ENCODE results near the gene CLC.
"Not testable (repeated sequence)": the region's sequence is repeated elsewhere in the genome, so short reads cannot be mapped to it uniquely, and the experiment has no call there.

The CLC gene

GRCh38 chr19:39737891-39738290 lies at the start of gene CLC:
TSS of gene CLC (minus strand) at chr19:39738029. CDS start at chr19:39737952, 77 bp downstream.
- no peak for DNase-seq

- DNase-seq = no peak
Measured at GRCh38 chr19:39780894-39781293, 43.1 kb upstream of the CLC start.

- DNase-seq = no peak
Measured at GRCh38 chr19:39778763-39779162, 40.9 kb upstream of the CLC start, which contains the start of gene LEUTX. TSS of gene LEUTX (plus strand) at chr19:39778854. CDS start at chr19:39778921, 67 bp downstream.

- peak; percentile 2 for DNase-seq
Measured at GRCh38 chr19:39768786-39769185, 31.0 kb upstream of the CLC start.

DNA sequence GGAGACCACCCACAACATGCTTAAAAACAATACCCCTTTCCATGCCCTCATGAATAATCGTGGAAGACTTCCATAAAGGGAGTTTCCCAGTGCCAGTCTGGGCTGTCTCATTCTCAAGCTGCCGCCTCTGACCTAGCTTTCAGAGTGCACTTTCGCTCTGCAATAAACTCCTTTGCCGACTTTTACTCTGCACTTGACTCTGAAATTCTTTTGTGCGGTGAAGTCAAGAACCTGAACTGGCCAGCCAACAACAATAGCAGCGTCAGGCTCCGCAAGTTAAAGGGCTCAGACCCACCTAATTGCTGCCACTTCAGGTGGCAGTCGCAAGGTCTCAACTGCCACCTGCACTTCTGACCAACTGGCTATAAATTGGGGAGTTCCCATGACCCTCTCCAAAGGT lies 30.5 kb upstream of the CLC start:
- DNase-seq = no peak

- DNase-seq = peak; percentile 33
Measured at GRCh38 chr19:39765091-39766076, 27.6 kb upstream of the CLC start.

GRCh38 chr19:39761851-39762250 lies 24.0 kb upstream of the CLC start:
- DNase-seq = not testable (repeated sequence)

- DNase-seq = no peak
Measured at GRCh38 chr19:39759457-39760184, 21.8 kb upstream of the CLC start.

DNA sequence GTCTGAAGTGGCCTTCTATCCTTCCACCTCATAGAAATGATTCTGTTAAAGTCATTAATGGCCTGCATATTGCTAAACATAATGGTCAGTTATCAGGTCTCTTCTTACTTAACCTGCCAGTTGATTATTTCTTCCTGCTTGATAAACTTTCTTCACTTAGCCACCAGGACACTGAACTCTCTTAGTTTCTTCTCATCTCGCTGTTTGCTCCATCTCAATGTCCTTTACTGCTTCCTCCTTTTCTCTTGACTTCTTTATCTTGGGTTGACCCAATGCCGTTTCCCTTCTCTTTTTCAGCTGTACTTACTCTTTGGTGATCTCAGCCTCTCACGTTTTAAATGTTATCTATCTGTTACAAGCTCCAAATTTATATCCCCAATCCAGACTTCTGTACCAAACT lies 17.1 kb upstream of the CLC start:
- no peak for DNase-seq

GRCh38 chr19:39754544-39754943 lies 16.7 kb upstream of the CLC start:
- no peak for DNase-seq

DNA sequence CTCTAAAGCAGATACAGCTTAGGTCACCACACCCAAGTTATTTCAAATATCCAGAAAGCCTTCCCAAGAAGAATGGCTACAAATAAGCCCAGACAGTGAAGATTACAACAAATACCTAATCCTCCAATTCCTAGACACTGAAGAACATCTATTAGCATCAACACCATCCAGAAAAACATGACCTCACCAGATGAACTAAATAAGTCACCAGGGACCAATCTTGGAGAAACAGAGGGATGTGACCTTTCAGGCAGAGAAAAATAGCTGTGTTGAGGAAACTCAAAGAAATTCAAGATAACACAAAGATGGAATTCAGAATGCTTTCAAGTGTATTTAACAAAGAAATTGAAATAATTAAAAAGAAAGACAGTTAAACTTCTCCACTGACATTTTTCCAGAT lies 15.0 kb upstream of the CLC start:
- no peak for DNase-seq

DNA sequence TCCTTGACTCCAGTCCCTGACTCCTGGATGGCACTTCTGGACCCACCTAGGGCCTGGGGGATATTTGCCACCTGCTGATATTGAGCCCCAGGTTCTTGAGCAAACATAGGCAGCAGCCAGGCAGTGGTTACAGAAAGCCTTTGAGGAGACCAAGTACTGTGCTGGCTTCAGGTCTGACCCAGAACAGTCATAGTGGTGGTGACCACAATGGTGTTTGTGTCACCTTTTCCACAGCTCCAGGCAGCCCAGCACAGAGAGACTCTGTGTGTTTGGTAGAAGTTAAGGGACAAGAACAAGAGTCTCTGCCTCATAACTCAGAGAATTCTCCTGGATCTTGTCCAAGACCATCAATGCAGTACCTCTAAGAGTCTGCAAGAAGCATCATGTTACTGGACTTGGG lies 14.6 kb upstream of the CLC start:
- DNase-seq = no peak

DNA sequence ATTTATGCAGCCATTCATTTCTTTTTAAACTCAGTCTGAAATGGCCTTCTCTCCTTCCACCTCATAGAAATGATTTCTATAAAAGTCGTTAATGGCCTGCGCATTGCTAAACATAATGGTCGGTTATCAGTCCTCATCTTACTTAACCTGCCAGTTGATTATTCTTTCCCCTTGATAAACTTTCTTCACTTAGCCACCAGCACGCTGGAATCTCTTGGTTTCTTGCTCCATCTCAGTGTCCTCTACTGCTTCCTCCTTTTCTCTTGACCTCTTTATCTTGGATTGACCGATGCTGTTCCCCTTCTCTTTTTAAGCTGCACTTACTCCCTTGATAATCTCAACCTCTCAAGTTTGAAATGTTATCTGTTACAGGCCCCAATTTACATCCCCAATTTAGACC lies 12.2 kb upstream of the CLC start:
- DNase-seq = no peak

DNA sequence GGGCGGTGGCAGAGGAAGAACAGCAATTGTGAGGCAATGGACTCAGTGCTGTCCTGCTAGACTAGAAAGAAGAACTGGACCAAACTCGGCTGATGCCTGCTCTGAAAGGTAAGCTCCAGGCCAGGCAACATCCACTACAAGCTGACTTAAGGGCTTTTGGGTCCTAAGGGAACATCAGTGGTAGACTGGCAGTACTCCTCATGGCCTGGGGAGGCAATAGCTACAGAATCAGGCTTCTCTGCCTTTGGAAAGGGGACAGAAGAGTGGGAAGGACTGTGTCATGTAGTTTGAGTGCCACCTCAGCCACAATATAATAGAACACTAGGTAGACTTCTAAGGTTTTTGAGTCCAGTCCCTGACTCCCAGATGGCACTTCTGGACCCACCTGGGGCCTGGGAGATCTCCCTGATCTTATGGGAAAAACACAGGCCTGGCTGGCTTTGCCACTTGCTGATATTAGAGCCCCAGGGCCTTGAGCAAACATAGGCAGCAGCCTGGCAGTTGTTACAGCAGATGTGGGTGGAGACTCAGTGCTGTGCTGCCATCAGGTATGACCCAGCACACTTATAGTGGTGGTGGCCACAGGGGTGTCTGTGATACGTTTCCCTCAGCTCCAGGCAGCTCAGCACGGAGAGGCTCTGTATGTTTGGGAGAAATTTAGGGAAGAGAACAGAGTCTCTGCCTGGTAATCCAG lies 9.2 kb upstream of the CLC start:
- DNase-seq = no peak

GRCh38 chr19:39745643-39746042 lies 7.8 kb upstream of the CLC start:
- no peak for DNase-seq

- no peak for DNase-seq
Measured at GRCh38 chr19:39740395-39740794, 2.6 kb upstream of the CLC start.

- DNase-seq = no peak
Measured at GRCh38 chr19:39738814-39739213, 985 bp upstream of the CLC start.

DNA sequence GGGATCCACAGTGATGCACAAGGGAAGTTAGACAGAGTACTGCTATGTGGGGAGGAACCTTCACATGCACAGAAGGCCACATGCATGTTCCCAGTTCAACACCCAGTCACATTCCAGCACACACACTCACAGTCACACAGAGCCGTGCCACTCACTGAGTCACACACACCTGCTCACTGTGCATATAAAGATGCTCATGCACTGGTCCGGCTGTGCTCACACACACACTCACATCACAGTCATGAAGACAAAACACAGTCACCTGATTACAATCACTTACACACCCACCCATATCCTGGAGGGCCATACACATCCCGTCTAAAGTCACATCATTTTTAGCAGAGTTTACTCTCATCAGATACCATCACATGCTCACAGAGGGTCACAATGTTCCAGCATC lies 478 bp downstream of the CLC start:
- no peak for DNase-seq

DNA sequence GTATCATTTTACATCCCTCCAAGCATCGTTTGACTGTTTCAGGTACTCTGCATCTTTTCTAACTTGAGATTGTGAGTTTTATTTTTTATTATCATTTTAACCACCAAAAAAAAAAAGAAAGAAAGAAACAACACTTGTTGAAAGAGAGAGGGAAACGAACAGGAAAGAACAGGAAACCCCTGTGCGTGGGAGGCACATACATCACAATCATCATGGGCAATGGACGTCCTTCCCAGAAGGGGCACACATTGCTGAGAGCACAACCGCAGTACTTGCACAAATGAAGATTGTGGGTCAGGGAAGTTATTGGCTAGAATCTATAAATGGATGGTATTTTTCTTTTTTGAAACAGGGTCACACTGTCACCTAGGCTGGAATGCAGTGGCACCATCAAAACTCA lies 1.7 kb downstream of the CLC start:
- no peak for DNase-seq

DNA sequence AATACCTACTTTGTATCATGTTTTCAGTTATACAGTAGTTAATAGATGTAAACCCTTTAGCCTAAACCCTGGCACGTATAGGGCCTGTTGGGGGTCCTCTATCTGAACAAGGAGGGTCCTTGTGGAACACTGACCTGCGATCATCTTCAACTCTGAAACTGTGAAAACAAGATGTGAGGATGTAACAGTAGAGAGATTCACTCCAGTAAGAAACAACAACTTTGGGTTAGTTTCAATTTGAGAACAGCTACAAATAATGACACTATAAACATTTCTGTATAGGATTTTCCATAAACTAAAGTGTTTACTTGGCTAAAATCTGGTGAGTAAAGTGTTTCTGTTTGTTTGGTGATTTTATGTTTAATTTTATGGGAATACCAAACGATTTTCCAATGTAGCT lies 2.1 kb downstream of the CLC start:
- no peak for DNase-seq

DNA sequence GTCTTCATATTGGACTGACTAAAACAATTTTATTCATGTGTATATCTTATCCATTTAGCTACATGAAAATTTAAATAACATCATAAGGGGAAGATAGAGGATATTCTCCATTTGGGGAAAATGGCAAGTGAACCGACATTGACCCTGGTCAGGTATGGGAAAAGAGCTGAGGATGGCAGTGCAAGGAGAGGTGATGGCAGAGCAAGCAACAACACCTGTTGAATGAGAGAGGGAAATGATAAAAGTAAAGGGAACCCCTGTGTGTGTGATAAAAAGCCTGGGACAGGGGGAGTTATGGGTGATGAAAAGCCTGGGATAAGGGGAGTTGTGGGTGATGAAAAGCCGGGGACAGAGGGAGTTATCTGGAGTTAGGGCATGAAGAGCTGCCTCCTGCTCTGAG lies 4.0 kb downstream of the CLC start:
- no peak for DNase-seq

- no peak for DNase-seq
Measured at GRCh38 chr19:39731685-39732084, 6.1 kb downstream of the CLC start.

DNA sequence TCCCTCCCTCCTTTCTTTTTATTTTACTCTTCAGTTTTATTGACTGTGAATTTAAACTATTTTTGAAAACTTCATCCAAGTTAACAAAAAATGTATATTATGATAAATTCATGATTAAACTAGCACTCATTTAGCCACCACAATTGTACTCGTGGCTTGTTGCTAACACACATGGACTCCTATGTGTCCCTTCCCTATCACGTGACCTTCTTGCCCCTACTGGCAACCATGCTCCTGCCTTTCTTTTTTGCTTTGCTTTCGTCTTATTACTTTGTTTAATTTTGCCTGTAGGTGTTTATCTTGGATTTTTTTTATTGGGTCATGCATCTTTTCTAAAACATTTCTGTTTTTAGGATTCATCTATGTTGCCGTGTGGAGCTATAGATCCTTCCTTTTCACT lies 8.2 kb downstream of the CLC start:
- no peak for DNase-seq

Measured in retina (tissue), 1 donor.